Large intestine (tissue), 3 donors: ENCODE measurements around the gene MISP. TPM values are rescaled to one million over a fixed set of nuclear protein-coding genes. Genes with fewer than 3 reads are reported as not detected.
A peak's percentile ranks its signal among the peaks of the same experiment; 100 is the strongest.
"Not testable (repeated sequence)": the region's sequence is repeated elsewhere in the genome, so short reads cannot be mapped to it uniquely, and the experiment has no call there.

Source experiments
- DNase-seq, 2 donors: peaks; one replicate each; pipeline versions ENCODE4 v3.0.0 to v3.0.0-alpha.2; 2013
- H3K27ac ChIP-seq: one replicate; pipeline ENCODE4 v1.5.1; 2013; ENCODE audit warnings: low read length
- H3K27me3 ChIP-seq: 2 replicates; pipeline ENCODE4 v1.6.1; 2013; ENCODE audit warnings: low read length; ENCODE audit not compliant: control insufficient read depth, insufficient read depth
- H3K36me3 ChIP-seq: 2 replicates; pipeline ENCODE4 v1.6.1; 2013; ENCODE audit warnings: low read length; ENCODE audit not compliant: control insufficient read depth, insufficient read depth
- H3K4me1 ChIP-seq: one replicate; pipeline ENCODE4 v1.6.1; 2013; ENCODE audit warnings: low read length; ENCODE audit not compliant: control insufficient read depth, insufficient read depth
- H3K4me3 ChIP-seq: one replicate; pipeline ENCODE4 v1.5.1; 2013; ENCODE audit warnings: low read length
- H3K9me3 ChIP-seq: one replicate; pipeline ENCODE4 v1.6.1; 2013; ENCODE audit warnings: mild to moderate bottlenecking, low read depth, low read length, moderate library complexity; ENCODE audit not compliant: control insufficient read depth
- WGBS: methylation state at CpG from one replicate; pipeline ENCODE4 v1.1.5; 2013; ENCODE audit warnings: low lambda C conversion rate; ENCODE audit not compliant: insufficient coverage; 5-methylcytosine and 5-hydroxymethylcytosine counted together
- polyA plus RNA-seq: library from polyadenylated mRNA; unstranded; fragments of 120-200 nt; gene quantifications from one replicate; pipeline ENCODE4 v1.2.1, GENCODE V29; 2013

The MISP gene
- polyA plus RNA-seq, 1 donor: 200 TPM

DNA sequence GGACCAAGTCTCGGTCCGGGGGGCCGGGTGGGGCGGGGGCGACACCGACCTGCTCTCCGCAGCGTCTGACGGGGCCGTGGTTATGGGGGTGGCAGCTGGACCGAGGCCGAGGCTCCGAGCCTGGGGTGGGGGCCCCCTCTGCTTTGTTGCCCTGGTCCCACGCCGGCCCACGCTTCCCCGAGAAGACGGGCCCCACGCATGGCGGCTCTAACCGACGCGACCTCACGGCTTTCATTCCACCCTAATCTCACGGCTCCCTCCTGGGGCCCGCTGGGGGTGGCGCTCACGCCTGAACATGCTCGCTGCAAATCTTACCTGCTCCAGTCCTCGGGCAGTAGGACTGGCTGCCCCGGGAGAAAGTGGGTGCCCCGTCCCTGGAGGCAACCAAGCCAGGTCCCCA is 14.8 kb upstream of the MISP start:
- Histone ChIP-seq H3K9me3 (peaks cover 13% of the 10 kb centered on the region), H3K4me1 (peaks cover 52% of the 10 kb centered on the region), H3K27ac (no peak overlapping the region), H3K36me3 (peaks cover 5% of the 10 kb centered on the region), H3K27me3 (no peaks in the 10 kb centered on the region), H3K4me3 (no peak overlapping the region)
- DNase-seq: no peak
- WGBS: no CpG with 5 or more reads among the region's 32 CpGs

DNA sequence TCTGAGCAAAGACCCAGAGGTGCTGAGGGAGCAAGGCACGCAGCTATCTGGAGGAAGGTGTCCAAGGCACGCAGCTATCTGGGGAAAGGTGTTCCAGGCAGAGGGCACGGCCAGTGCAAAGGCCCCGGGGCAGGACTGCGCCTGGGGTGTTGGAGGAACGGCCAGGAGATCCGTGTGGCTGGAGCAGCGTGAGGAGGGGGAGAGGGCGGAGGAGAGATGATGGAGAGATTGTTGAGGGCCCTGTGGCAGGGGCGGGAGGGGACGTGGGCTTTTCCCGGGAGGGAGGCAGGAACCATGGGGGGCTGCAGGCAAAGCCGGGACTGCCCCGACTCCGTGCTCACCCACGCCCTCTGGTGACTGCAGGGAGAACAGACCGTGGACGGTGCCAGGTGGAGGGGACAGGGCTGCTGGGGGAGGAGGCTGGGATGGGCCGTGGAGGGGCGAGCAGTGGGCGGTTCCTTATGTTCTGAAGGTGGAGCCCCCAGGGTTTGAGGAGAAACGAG is 13.3 kb upstream of the MISP start:
- Histone ChIP-seq H3K4me1 (peaks cover 54% of the 10 kb centered on the region), H3K9me3 (peaks cover 13% of the 10 kb centered on the region), H3K27me3 (no peaks in the 10 kb centered on the region), H3K36me3 (peaks cover 5% of the 10 kb centered on the region), H3K27ac (peak overlapping the region; percentile 90), H3K4me3 (no peak overlapping the region)
- 72% methylated on average over 2 of the region's 22 CpGs for WGBS
- peak in 1 of 2 donors; percentile 63 for DNase-seq

- H3K27me3 ChIP-seq: no peaks in the 10 kb centered on the region
- peaks cover 13% of the 10 kb centered on the region for H3K9me3 ChIP-seq
- H3K4me1 ChIP-seq: peaks cover 63% of the 10 kb centered on the region
- peaks cover 3% of the 10 kb centered on the region for H3K36me3 ChIP-seq
- H3K4me3 ChIP-seq: no peak overlapping the region
- H3K27ac ChIP-seq: peak overlapping the region; percentile 90
- WGBS: no CpG with 5 or more reads among the region's 23 CpGs
- DNase-seq: peak; percentile 89 to 99
These were observed 12.3 kb upstream of the MISP start for GRCh38 chr19:738509-739128.

GRCh38 chr19:739998-740715 is 10.8 kb upstream of the MISP start:
- Histone ChIP-seq H3K36me3 (peaks cover 3% of the 10 kb centered on the region), H3K4me3 (no peak overlapping the region), H3K27me3 (no peaks in the 10 kb centered on the region), H3K4me1 (peaks cover 65% of the 10 kb centered on the region), H3K9me3 (peaks cover 18% of the 10 kb centered on the region), H3K27ac (peak overlapping the region; percentile 90)
- WGBS: no CpG with 5 or more reads among the region's 36 CpGs
- DNase-seq: peak in 1 of 2 donors; percentile 72

- peaks cover 63% of the 10 kb centered on the region for H3K4me1 ChIP-seq
- not testable (repeated sequence) for H3K4me3 ChIP-seq
- no CpG with 5 or more reads among the region's 16 CpGs for WGBS
These were observed 10.0 kb upstream of the MISP start for GRCh38 chr19:740816-741505.

GRCh38 chr19:741506-742131 is 9.3 kb upstream of the MISP start:
- no peak overlapping the region for H3K4me3 ChIP-seq
- no peaks in the 10 kb centered on the region for H3K27me3 ChIP-seq
- WGBS: no CpG with 5 or more reads among the region's 19 CpGs
- peak overlapping the region; percentile 75 for H3K27ac ChIP-seq
- H3K4me1 ChIP-seq: peaks cover 60% of the 10 kb centered on the region
- no peaks in the 10 kb centered on the region for H3K36me3 ChIP-seq
- peaks cover 21% of the 10 kb centered on the region for H3K9me3 ChIP-seq
- DNase-seq: no peak

More at GRCh38 chr19:740816-741505, 10.0 kb upstream of the MISP start:
- H3K27me3 ChIP-seq, H3K36me3 ChIP-seq, DNase-seq: not testable (repeated sequence)
- H3K9me3 ChIP-seq: peaks cover 18% of the 10 kb centered on the region
- peak overlapping the region; percentile 90 for H3K27ac ChIP-seq

GRCh38 chr19:742540-743075 is 8.3 kb upstream of the MISP start:
- no CpG with 5 or more reads among the region's 24 CpGs for whole genome bisulfite sequencing

DNA sequence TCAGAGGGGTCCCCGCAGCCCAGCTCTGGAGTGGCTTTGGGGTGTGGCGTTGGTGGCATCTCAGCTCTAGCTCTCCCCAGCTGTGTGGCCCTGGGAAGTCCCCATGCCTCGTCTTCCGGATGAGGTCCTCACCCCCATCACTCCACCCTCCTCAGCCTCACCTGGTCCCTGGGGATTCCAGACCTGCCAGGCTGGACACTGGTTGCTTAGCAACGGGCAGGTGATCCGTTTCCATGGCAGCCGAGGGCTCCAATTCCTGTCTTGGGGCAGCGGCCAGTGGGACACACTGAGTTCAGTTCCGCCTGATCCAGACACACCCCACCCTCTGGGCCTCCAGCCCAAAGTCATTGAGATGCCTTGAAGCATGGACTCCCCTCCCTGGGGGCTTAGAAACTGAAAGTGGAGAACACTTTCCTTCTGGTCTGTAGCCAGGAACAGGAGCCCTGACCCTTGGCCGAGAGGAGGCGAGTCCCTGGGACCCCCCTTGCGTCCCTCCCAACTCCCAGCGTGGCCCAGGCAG is 7.7 kb upstream of the MISP start:
- Histone ChIP-seq H3K4me3 (no peak overlapping the region), H3K27me3 (no peaks in the 10 kb centered on the region), H3K36me3 (no peaks in the 10 kb centered on the region), H3K9me3 (peaks cover 36% of the 10 kb centered on the region), H3K4me1 (peaks cover 56% of the 10 kb centered on the region), H3K27ac (peak overlapping the region; percentile 75)
- no CpG with 5 or more reads among the region's 13 CpGs for WGBS
- DNase-seq: peak; percentile 92 to 98

More at GRCh38 chr19:742540-743075, 8.3 kb upstream of the MISP start:
- H3K9me3 ChIP-seq: peaks cover 31% of the 10 kb centered on the region
- no peaks in the 10 kb centered on the region for H3K36me3 ChIP-seq
- no peak for DNase-seq
- H3K4me3 ChIP-seq: no peak overlapping the region
- peaks cover 58% of the 10 kb centered on the region for H3K4me1 ChIP-seq
- H3K27me3 ChIP-seq: no peaks in the 10 kb centered on the region
- peak overlapping the region; percentile 75 for H3K27ac ChIP-seq

DNA sequence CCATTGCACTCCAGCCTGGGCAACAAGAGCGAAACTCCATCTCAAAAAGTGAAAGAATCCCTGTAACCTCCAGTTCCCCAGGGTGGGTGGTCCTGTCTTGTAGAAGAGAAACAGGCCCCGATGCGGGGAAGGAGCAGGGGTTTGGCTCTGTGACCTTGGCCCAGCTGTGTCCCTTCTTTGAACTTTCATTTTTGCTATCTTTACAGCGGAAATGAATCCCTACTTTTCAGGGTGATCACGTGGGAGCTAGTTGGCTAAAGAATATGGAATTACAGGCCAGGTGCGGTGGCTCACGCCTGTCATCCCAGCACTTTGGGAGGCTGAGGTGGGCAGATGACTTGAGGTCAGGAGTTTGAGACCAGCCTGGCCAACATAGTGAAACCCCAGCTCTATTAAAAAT is 5.8 kb upstream of the MISP start:
- DNase-seq: peak; percentile 71 to 76
- WGBS: no CpG with 5 or more reads among the region's 7 CpGs
- H3K27ac ChIP-seq: peak overlapping the region; percentile 66

More for the DNA sequence above, 5.8 kb upstream of the MISP start:
- H3K4me3 ChIP-seq, H3K27me3 ChIP-seq, H3K36me3 ChIP-seq: not testable (repeated sequence)
- Histone ChIP-seq H3K9me3 (peaks cover 46% of the 10 kb centered on the region), H3K4me1 (peaks cover 40% of the 10 kb centered on the region)
